ENCODE results near the gene CDC42BPB.

- TF ChIP-seq BHLHE40 (IDR thresholded peaks at IDR 0.05; ENCODE audit: low read depth, low read length) (no peak), NFE2L2 (IDR thresholded peaks at IDR 0.05; ENCODE audit: low read depth, low read length) (no peak), CTCF (conservative IDR thresholded peaks at IDR 0.05; ENCODE audit: low read depth, low read length) (no peak), POLR2A (IDR thresholded peaks at IDR 0.05; ENCODE audit: low read depth, low read length) (no peak), USF2 (IDR thresholded peaks at IDR 0.05; ENCODE audit: low read depth, low read length) (no peak)
These were observed 79.9 kb downstream of the CDC42BPB start for GRCh38 chr14:102977475-102977874.
